Left kidney (tissue), 8 donors: ENCODE measurements around the gene PI16. TPM values are rescaled to one million over a fixed set of nuclear protein-coding genes. Genes with fewer than 3 reads are reported as not detected.

Source experiments
- DNase-seq: peaks from one replicate; pipeline ENCODE4 v3.0.0-alpha.2; 2013
- long read RNA-seq, 8 donors: transcript quantifications; one replicate each; lab custom pipeline, GENCODE V29; 2026
- polyA plus RNA-seq: library from polyadenylated mRNA; unstranded; fragments of 120-200 nt; gene quantifications from one replicate; pipeline ENCODE4 v1.2.1, GENCODE V29; 2013; ENCODE audit not compliant: insufficient read length

PI16 gene
- polyA plus RNA-seq: 0.95 TPM
- long read RNA-seq, donor 1: 0 reads
- long read RNA-seq, donor 2, partial matches to known transcripts: 0 of 1 reads
- long read RNA-seq, donor 2, other reads (novel, unspliced or antisense): 0 of 1 reads
- long read RNA-seq, donor 3, partial matches to known transcripts: 0 of 1 reads
- long read RNA-seq, donor 3, other reads (novel, unspliced or antisense): 0 of 1 reads
- long read RNA-seq, donor 4: 0 reads
- long read RNA-seq, donor 5: 0 reads
- long read RNA-seq, donor 6, partial matches to known transcripts: 5 of 8 reads
- long read RNA-seq, donor 6, other reads (novel, unspliced or antisense): 0 of 8 reads
- long read RNA-seq, donor 7, partial matches to known transcripts: 0 of 1 reads
- long read RNA-seq, donor 7, other reads (novel, unspliced or antisense): 0 of 1 reads
- long read RNA-seq, donor 8: 0 reads

- DNase-seq: no peak
These were observed at the start of gene PI16 for GRCh38 chr6:36954262-36954931. Gene PI16, plus strand, starts transcription at chr6:36954738. Its CDS starts 23 bp downstream, at chr6:36954761.

- DNase-seq: no peak
These were observed 49.6 kb upstream of the PI16 start for GRCh38 chr6:36904851-36905393.

GRCh38 chr6:36906539-36907325 lies 47.8 kb upstream of the PI16 start:
- no peak for DNase-seq

GRCh38 chr6:36907781-36908180 lies 46.8 kb upstream of the PI16 start:
- no peak for DNase-seq

GRCh38 chr6:36908747-36909146 lies 45.8 kb upstream of the PI16 start:
- DNase-seq: no peak

GRCh38 chr6:36912030-36912454 lies 42.5 kb upstream of the PI16 start:
- no peak for DNase-seq

GRCh38 chr6:36912586-36912985 lies 42.0 kb upstream of the PI16 start:
- DNase-seq: no peak

GRCh38 chr6:36913082-36913481 lies 41.5 kb upstream of the PI16 start:
- no peak for DNase-seq

GRCh38 chr6:36914227-36914794 lies 40.2 kb upstream of the PI16 start:
- DNase-seq: no peak

GRCh38 chr6:36915599-36915998 lies 38.9 kb upstream of the PI16 start:
- DNase-seq: no peak

GRCh38 chr6:36916126-36916525 lies 38.4 kb upstream of the PI16 start:
- no peak for DNase-seq

GRCh38 chr6:36917541-36918193 lies 36.9 kb upstream of the PI16 start:
- no peak for DNase-seq

GRCh38 chr6:36920049-36920448 lies 34.5 kb upstream of the PI16 start:
- no peak for DNase-seq

GRCh38 chr6:36920546-36920945 lies 34.0 kb upstream of the PI16 start:
- DNase-seq: no peak

- no peak for DNase-seq
These were observed 30.4 kb upstream of the PI16 start for GRCh38 chr6:36924131-36924530.

GRCh38 chr6:36924778-36925374 lies 29.7 kb upstream of the PI16 start:
- DNase-seq: no peak

- no peak for DNase-seq
These were observed 28.7 kb upstream of the PI16 start for GRCh38 chr6:36925809-36926208.

- no peak for DNase-seq
These were observed 27.6 kb upstream of the PI16 start for GRCh38 chr6:36926708-36927513.

- DNase-seq: no peak
These were observed 26.6 kb upstream of the PI16 start for GRCh38 chr6:36927691-36928546.
